T1000 (cell line): ENCODE results near the gene ANKRD42.

Experiments used
- DNase-seq: peaks from one replicate; lab custom pipeline; 2025; ENCODE audit warnings: mixed read lengths; lab: John Stamatoyannopoulos, UW

Gene ANKRD42

GRCh38 chr11:83287631-83288030, 94.1 kb downstream of the ANKRD42 start:
- no peak for DNase-seq

GRCh38 chr11:83292709-83293456, 99.4 kb downstream of the ANKRD42 start:
- DNase-seq = no peak

- DNase-seq = no peak
These were observed 99.9 kb downstream of the ANKRD42 start for GRCh38 chr11:83293457-83293774.

GRCh38 chr11:83294208-83294607, 100.7 kb downstream of the ANKRD42 start:
- DNase-seq = no peak
